Suprapubic skin (tissue), 3 donors: Measurements from ENCODE around the gene PARP14.

Experiments used
- CTCF ChIP-seq, 2 donors: fragments of 200-600 bp in 1 of 2; fragments of 450-650 bp in 1 of 2; sonication (generic) in 1 of 2; IDR thresholded peaks; one replicate each; pipeline ENCODE4 v1.5.1; 2016 to 2019; ENCODE audit warnings: antibody characterized with exemption in 2 of 2, mild to moderate bottlenecking in 1 of 2, moderate library complexity in 1 of 2
- POLR2A ChIP-seq, 2 donors: fragments of 450-650 bp; IDR thresholded peaks; one replicate each; pipeline ENCODE4 v1.6.1; 2017; ENCODE audit warnings: antibody characterized with exemption in 2 of 2, mild to moderate bottlenecking in 2 of 2, moderate library complexity in 2 of 2

GRCh38 chr3:122745369-122746021 is 64.9 kb downstream of the PARP14 start:
- no peak for TF ChIP-seq CTCF (IDR thresholded peaks at IDR 0.05)
- no peak for TF ChIP-seq POLR2A (IDR thresholded peaks at IDR 0.05)
